ENCODE results near the gene NPPB.

DNA sequence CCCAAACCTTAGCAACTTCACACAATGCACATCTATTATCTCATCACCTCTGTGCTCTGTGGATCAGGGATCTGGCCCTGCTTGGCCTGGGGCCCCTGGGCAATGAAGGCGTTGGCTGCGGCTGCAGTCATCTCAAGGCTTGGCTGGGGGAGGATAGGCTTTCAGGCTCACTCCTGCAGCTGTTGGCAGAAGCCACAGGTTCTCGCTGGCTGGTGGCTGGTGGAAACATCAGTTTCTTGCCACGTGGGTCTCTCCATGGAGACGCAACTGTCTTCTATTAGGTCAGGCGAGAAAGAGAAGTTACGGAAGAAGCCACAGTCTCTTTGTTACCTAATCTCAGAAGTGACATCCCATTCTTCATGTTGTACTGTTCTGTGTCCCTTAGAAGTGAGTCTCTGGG is 7.6 kb downstream of the NPPB start:
- TF ChIP-seq SP1 (IDR thresholded peaks at IDR 0.05) (no peak), FOXM1 (IDR thresholded peaks at IDR 0.05; ENCODE audit: borderline replicate concordance) (no peak), ELF4 (IDR thresholded peaks at IDR 0.05) (no peak), BHLHE40 (IDR thresholded peaks at IDR 0.05; ENCODE audit: borderline replicate concordance) (no peak), FOXA1 (IDR thresholded peaks at IDR 0.05) (no peak), LEF1 (IDR thresholded peaks at IDR 0.05; ENCODE audit: borderline replicate concordance) (no peak)

Data from HEK293T (cell line).